Fibroblast of skin of right quadriceps (primary cell): ENCODE results near the gene CMPK2.
"Not testable (repeated sequence)": the region's sequence is repeated elsewhere in the genome, so short reads cannot be mapped to it uniquely, and the experiment has no call there.

ENCODE experiments used
- DNase-seq: peaks from one replicate; pipeline ENCODE4 v3.0.0-alpha.2; 2013

CMPK2 gene

GRCh38 chr2:6865346-6866274 is at the start of gene CMPK2:
Gene CMPK2 (minus strand): TSS chr2:6865907. CDS start chr2:6865696, 211 bp downstream.
- DNase-seq: peak; percentile 37

GRCh38 chr2:6915399-6915798 is 49.7 kb upstream of the CMPK2 start:
- no peak for DNase-seq

- DNase-seq: peak; percentile 18
Observed at GRCh38 chr2:6914828-6915227, 49.1 kb upstream of the CMPK2 start.

- DNase-seq: no peak
Observed at GRCh38 chr2:6913415-6914157, 47.9 kb upstream of the CMPK2 start.

GRCh38 chr2:6911721-6912120 is 46.0 kb upstream of the CMPK2 start:
- DNase-seq: no peak

- no peak for DNase-seq
Observed at GRCh38 chr2:6909431-6910385, 44.0 kb upstream of the CMPK2 start.

GRCh38 chr2:6908291-6908690 is 42.6 kb upstream of the CMPK2 start:
- no peak for DNase-seq

- no peak for DNase-seq
Observed at GRCh38 chr2:6906165-6906741, 40.5 kb upstream of the CMPK2 start.

GRCh38 chr2:6905668-6906067 is 40.0 kb upstream of the CMPK2 start:
- no peak for DNase-seq

- DNase-seq: not testable (repeated sequence)
Observed at GRCh38 chr2:6902581-6902980, 36.9 kb upstream of the CMPK2 start.

GRCh38 chr2:6896930-6897759 is 31.4 kb upstream of the CMPK2 start:
- DNase-seq: peak; percentile 35

GRCh38 chr2:6893876-6894482 is 28.3 kb upstream of the CMPK2 start:
- DNase-seq: no peak

- DNase-seq: no peak
Observed at GRCh38 chr2:6888724-6889123, 23.0 kb upstream of the CMPK2 start.

- no peak for DNase-seq
Observed at GRCh38 chr2:6887751-6888192, 22.1 kb upstream of the CMPK2 start.

- no peak for DNase-seq
Observed at GRCh38 chr2:6885968-6886367, 20.3 kb upstream of the CMPK2 start.

GRCh38 chr2:6885551-6885950 is 19.8 kb upstream of the CMPK2 start:
- no peak for DNase-seq

- DNase-seq: no peak
Observed at GRCh38 chr2:6883448-6884122, 17.9 kb upstream of the CMPK2 start.

GRCh38 chr2:6881516-6881915 is 15.8 kb upstream of the CMPK2 start:
- no peak for DNase-seq

GRCh38 chr2:6881046-6881445 is 15.3 kb upstream of the CMPK2 start:
- no peak for DNase-seq

- DNase-seq: no peak
Observed at GRCh38 chr2:6880200-6880733, 14.6 kb upstream of the CMPK2 start.
